ACHN (cell line): Measurements from ENCODE around the gene A2ML1.
"Not testable (repeated sequence)": the region's sequence is repeated elsewhere in the genome, so short reads cannot be mapped to it uniquely, and the experiment has no call there.

Experiments used
- DNase-seq: peaks from one replicate; pipeline ENCODE4 v3.0.0-alpha.2; 2015
- in situ Hi-C: cut with HindIII; loops from 2 replicates; pipeline ENCODE4 v1.10.0; 2017; ENCODE audit warnings: low sequenced_read_pairs, low pct_ligation_motif_present, low pct_unique_long_range_greater_than_20kb

Gene A2ML1

GRCh38 chr12:8813572-8814357 is 8.7 kb upstream of the A2ML1 start:
- no peak for DNase-seq
- in situ Hi-C loops, result no loop called here

GRCh38 chr12:8816448-8817050 is 5.9 kb upstream of the A2ML1 start:
- in situ Hi-C loops, result no loop called here
- no peak for DNase-seq

GRCh38 chr12:8817856-8818255 is 4.6 kb upstream of the A2ML1 start:
- DNase-seq, result no peak
- in situ Hi-C loops, result no loop called here

GRCh38 chr12:8818526-8818925 is 3.9 kb upstream of the A2ML1 start:
- in situ Hi-C loops, result no loop called here
- no peak for DNase-seq

- no peak for DNase-seq
- in situ Hi-C loops, result no loop called here
These were observed 2.8 kb upstream of the A2ML1 start for GRCh38 chr12:8819666-8819980.

GRCh38 chr12:8820676-8821407 is 1.6 kb upstream of the A2ML1 start:
- in situ Hi-C loops, result not testable (repeated sequence)

GRCh38 chr12:8821591-8821990 is 830 bp upstream of the A2ML1 start:
- no peak for DNase-seq
- in situ Hi-C loops, result no loop called here

More at GRCh38 chr12:8820676-8821407, 1.6 kb upstream of the A2ML1 start:
- not testable (repeated sequence) for DNase-seq

GRCh38 chr12:8823565-8824300 is 1.3 kb downstream of the A2ML1 start:
- peak; percentile 31 for DNase-seq
- in situ Hi-C loops, result no loop called here

GRCh38 chr12:8827551-8828256 is 5.3 kb downstream of the A2ML1 start:
- DNase-seq, result no peak

GRCh38 chr12:8828257-8829124 is 6.1 kb downstream of the A2ML1 start:
- in situ Hi-C loops, result no loop called here

More at GRCh38 chr12:8827551-8828256, 5.3 kb downstream of the A2ML1 start:
- in situ Hi-C loops, result no loop called here

GRCh38 chr12:8829125-8829518 is 6.7 kb downstream of the A2ML1 start:
- in situ Hi-C loops, result no loop called here
- no peak for DNase-seq

More at GRCh38 chr12:8828257-8829124, 6.1 kb downstream of the A2ML1 start:
- DNase-seq, result no peak

- in situ Hi-C loops, result no loop called here
These were observed 7.2 kb downstream of the A2ML1 start for GRCh38 chr12:8829621-8830020.

GRCh38 chr12:8831116-8831515 is 8.7 kb downstream of the A2ML1 start:
- in situ Hi-C loops, result no loop called here
- no peak for DNase-seq

More at GRCh38 chr12:8829621-8830020, 7.2 kb downstream of the A2ML1 start:
- DNase-seq, result no peak

GRCh38 chr12:8832500-8832899 is 10.1 kb downstream of the A2ML1 start:
- in situ Hi-C loops, result no loop called here
- no peak for DNase-seq

GRCh38 chr12:8834230-8834629 is 11.8 kb downstream of the A2ML1 start:
- no peak for DNase-seq
- in situ Hi-C loops, result no loop called here

GRCh38 chr12:8837291-8837690 is 14.9 kb downstream of the A2ML1 start:
- in situ Hi-C loops, result no loop called here
- no peak for DNase-seq

- no peak for DNase-seq
- in situ Hi-C loops, result no loop called here
These were observed 17.9 kb downstream of the A2ML1 start for GRCh38 chr12:8840321-8840720.
